HG03066 (cell line): Measurements from ENCODE around the gene CATSPER4.
"Not testable (repeated sequence)": the region's sequence is repeated elsewhere in the genome, so short reads cannot be mapped to it uniquely, and the experiment has no call there.

Experiments
- ATAC-seq: cut with Tn5 transposase; IDR thresholded peaks from one replicate; pipeline ENCODE4 v1.9.1; 2021; ENCODE audit warnings: low read depth; ENCODE audit not compliant: unreplicated experiment

The CATSPER4 gene

DNA sequence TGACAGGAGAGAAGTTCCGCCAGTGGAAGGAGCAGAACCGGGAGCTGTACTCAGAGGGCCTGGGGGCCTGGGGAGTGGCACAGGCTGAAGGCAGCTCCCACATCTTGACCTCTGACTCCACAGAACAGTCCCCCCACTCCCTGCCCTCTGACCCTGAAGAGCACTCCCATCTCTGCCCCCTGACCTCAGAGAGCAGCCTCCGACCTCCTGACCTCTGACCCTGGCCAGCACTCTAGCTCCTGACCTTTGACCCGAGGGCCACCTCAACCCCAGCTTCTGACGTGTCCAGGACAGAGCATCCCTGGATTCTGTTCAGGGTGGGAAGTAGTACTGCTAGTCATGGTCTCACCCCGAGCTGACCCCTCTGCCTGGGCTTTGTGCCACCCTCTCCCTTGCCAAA is 1.1 kb upstream of the CATSPER4 start:
- ATAC-seq: no peak

DNA sequence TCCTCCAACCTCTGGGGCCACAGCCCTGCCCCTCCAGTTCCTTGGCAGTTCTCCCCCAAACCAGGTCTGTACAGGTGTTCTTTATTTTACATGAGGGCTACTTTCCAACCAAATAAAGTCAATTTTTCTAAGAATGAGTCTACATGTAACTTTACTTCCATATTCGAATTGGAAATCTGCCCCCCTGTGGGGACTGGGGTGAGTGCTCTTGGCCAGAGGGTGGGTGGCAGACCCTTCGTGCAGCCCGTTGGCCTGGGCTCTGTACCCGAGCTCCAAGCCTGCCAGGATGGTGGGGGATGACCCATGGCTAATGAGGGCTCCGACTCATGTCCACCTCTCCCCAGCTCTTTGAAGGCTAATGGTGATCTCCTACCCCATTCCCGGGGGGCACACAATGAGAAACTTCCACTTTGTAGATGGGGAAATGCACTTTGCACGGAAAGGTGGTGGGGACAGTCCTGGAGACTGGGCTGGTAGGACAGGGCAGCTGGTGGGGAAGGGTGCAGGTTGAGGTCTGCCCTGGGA is 589 bp upstream of the CATSPER4 start:
- no peak for ATAC-seq

DNA sequence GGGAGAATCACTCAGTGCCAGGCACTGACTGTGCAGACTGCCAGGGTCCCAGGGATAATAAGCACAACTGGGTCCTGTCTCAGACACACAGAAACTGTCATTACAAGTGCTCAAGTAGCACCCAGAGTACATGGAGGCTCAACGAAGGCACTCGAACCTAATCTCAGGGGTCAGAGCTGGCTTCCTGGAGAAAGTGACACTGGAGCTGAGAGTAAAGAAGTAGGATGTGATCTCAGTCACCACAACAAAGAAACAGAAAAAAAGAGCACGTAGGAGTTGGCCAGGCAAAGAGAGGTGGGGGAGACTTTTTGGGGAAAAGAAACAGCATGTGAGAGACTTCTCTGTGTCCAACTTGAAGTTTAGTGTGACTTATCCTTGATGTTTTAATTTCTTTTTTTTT is 1.3 kb downstream of the CATSPER4 start:
- ATAC-seq: no peak

DNA sequence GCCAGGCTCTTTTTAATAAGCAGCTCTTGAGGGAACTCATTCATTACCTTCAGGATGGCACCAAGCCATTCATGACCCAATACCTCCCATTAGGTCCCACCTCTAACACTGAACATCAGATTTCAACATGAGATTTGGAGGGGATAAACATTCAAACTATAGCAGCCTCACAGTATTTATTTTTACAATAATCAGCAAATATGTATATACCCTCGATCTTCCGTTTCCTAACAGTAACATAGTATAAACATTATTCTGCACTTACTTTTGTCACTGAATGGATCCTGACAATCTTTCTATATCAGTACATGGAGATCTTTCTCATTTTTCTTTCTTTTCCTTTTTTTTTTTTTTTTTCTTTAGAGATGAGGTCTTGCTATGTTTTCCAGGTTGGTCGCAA is 5.4 kb downstream of the CATSPER4 start:
- no peak for ATAC-seq

DNA sequence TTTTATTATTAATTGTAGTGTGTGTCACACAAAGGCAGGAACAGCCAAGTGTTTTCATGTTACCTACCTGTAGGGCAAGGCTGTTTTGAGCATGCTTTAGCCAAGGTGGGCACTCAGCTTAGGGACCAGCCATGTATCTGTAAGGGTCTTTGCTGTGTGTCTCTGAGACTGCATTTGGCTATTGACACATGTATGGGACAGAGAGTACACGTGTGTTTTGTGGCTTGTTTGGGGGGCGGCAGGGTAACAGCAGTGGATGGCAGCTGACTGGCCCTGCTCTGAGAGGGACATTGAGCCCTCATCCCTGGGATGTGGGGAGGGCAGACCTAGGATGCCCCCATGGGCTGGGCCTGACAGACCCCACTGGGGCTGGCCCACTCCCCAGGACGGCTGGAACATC is 6.9 kb downstream of the CATSPER4 start:
- ATAC-seq: no peak

DNA sequence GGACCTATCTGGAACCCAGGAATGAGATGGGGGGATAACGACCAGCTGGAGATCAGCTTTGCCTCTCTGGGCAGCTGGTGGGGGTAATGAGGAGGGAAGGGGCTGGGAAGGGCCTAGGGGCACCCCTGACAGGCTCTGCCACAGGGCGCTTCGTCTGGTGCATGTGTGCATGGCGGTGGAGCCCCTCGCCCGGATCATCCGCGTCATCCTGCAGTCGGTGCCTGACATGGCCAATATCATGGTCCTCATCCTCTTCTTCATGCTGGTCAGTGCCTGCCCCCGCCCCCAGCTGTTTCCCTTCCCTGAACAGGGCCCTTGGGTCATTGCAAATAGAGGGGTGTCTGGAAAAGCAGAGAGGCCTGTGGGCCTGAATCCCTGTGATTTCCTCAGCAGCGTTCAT is 7.4 kb downstream of the CATSPER4 start:
- no peak for ATAC-seq

DNA sequence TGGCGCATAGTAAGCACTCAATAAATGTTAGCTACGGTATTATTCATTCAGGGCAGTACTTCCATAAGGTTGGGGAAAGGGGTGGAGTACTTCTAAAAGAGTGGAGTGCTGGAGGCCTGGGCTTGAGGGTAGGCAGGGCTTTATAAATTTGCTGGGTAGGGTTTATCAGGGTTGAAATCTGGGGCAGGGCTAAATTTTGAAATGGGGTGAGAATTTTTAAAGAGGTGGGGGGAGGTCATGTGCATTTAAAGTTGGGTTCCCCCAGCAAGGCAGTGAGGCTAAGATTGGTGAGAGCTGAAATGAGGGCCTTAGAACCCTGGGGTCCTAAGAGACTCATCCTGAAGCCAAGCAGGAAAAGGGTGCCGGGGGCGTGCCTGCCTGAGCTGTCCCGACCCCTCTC is 10.0 kb downstream of the CATSPER4 start:
- ATAC-seq: no peak

DNA sequence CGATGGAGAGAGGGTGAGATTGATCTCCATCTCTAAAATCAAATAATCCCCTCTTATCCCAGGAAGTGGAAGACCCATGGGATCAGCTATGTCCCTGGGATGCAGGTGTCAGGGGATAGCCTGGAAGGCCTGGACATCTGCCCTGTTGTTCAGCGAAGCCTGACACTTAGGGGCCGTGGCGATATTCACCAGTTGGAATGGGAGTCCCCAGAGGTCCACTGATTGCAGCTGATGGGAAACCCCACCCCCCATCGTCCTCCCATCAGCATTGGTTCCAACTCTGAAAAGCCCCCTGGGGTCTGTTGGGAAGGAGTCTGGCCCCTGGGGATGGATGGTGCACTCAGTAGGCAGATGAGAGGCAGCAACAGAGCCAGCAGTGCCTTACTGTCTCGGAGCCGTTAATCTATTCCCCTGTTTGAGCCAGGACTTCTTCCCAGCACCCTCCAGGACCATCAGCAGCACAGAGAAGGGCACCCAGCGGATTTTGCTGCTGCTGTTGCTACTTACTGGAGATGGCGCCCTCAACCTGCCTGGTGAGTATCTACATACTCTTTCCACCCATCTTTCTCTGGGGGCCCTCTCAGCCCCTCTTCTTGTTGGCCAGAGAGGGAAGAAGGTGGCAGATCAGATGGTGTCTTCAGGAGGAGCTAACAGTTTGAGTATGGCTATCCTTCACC is 13.4 kb downstream of the CATSPER4 start:
- ATAC-seq: no peak

DNA sequence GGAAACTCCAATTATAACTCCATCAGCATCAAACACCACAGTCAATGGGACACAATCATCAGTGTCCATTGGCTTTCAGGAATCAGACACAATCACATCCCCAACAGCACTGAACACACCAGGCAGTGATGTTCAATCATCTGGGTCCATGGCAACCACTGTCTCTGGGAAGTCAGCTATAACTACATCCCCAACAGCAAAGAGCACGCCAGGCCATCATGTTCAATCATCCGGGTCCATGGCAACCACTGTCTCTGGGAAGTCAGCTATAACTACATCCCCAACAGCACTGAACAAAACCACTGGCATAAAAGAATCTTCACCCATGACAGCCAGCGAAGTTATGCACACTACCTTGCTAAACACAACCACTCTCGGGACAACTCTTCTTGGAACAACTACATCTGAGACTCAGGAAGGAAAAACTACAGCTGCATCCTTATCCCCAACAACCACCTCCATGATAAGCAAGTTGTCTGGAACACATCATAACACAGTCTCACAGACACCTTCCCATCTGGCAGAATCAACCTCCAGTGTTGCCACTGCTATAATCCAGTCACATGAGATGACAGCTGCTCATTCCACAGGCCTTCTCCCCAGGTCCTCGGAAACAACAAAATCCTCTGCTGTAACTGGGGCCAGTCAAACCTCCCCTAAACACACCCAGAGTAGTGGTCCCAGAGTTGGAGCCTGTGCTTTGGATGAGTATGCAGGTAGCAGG is 19.9 kb downstream of the CATSPER4 start:
- no peak for ATAC-seq

DNA sequence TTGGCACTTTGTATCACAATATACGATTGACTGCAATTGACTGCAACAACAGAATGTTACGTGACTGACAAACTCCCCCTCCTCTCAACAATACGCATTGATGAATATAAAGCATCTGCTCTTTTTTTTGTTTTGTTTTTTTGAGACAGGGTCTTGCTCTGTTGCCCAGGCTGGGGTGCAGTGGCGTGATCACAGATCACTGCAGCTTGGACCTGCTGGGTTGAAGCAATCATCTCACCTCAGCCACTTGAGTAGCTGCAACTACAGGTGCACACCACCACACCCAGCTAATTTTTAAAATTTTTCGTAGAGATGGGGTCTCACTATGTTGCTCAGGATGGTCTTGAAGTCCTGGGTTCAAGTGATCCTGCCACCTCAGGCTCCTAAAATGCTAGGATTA is 22.3 kb downstream of the CATSPER4 start:
- ATAC-seq: no peak

DNA sequence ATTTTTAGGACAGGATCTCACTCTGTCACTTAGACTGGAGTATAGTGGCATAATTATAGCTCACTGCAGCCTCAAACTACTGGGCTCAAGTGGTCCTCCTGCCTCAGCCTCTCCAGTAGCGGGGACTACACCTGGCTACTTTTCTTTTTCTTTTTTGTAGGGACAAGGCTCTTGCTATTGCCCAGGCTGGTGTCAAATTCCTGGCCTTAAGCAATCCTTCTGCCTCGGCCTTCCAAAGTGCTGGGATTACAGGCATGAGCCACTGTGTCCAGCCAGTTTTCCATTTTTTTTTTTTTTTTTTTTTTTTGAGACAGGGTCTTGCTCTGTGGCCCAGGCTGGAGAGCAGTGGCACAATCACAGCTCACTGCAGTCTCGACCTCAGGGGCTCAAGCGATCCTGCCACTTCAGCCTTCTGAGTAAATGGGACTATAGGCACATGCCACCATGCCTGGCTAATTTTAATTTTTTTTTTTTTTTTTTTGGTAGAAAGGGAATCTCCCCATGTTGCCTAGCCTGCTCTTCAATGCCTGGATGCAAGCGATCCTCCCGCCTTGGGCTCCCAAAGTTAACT is 23.0 kb downstream of the CATSPER4 start:
- ATAC-seq: no peak

DNA sequence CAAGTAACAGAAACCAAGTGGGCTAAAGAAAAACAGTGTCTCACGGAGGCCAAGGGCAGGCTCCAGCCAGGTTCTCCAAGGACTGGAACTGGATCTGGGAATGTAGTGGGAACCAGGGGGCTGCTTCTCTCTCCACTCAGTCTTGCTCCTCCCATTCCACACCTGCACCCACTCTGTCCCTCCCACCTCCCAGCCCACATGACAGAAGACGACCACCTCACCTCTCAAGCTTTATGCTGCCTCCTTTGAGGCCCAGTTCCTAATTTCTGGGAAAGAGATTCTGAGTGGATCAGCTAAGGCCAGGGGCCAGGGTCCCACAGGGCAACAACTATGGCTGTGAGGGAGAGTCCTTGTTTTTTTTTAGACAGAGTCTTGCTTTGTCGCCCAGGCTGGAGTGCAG is 24.8 kb downstream of the CATSPER4 start:
- ATAC-seq: no peak

DNA sequence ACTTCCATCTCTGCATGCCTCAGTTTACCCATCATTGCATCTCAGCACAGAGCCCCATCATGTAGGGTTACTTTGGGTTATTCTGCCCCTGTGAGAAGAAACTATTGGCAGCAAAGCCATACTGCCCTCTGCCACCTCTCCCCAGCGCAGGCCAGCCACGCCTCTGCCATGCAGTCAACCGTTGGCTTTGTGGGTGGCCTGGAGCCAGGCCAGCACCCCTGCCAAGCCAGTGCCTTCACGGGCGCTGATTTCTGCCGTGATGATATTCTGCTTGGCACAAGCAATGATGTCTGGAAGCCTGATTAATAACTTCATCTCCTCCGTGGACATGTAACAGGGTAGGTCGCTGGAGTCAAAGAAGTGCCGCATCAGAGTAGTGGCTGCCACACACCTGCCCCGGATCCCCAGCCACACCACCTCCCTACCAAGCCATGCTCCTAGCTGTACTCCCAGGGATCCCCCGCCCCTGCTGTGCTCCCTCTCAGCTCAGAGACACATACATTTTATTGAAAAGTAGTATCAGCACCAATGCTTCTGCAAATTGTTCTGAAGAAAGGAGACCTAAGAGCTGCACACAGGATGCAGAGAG is 28.6 kb downstream of the CATSPER4 start:
- no peak for ATAC-seq

DNA sequence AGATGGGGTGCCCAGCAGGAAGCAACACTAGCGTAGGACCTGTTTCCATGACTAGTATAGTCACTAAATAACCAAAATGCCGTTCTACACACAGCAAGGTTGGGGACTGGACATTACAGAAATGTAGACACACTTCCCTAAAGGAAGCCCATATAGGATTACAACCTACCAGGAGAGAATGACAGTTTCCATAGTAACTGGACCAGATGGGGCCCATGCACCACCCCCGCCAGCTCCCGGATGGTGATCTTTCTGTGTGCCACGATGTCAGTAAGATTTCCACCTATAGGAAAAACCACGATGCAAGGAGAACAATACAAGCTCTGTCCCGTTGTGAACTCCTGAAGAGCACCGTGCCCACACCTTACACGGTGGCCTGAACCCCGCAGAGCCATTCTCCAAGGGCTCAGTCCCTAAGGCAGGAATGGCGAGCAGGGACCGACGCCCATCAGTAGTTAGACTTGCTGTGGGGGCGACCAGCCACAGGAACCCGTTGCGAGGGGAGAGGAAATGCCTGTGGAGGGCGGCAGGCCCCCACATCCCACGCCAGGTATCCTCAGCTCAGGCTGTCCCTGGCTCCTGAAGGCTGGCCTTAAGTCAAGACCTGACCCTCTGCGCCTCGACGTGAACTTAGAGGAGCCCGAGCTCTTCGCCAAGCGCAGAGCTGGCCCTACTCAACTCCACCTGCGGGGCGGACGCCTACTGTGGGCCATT is 30.0 kb downstream of the CATSPER4 start:
- no peak for ATAC-seq

DNA sequence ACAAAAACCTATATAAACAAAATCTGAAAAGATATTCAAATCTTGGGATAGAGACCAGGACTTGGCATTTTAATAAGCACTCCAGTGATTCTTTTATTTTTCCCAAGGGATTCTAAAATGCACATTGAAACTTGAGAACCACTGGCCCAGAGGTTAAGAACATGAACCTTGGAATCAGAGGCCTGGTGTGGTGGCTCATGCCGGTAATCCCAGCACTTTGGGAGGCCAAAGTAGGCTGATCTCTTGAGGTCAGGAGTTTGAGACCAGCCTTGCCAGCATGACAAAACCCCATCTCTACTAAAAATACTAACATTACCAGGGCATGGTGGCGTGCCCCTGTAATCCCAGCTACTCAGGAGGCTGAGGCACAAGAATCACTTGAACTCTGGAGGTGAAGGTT is 30.7 kb downstream of the CATSPER4 start:
- ATAC-seq: no peak

DNA sequence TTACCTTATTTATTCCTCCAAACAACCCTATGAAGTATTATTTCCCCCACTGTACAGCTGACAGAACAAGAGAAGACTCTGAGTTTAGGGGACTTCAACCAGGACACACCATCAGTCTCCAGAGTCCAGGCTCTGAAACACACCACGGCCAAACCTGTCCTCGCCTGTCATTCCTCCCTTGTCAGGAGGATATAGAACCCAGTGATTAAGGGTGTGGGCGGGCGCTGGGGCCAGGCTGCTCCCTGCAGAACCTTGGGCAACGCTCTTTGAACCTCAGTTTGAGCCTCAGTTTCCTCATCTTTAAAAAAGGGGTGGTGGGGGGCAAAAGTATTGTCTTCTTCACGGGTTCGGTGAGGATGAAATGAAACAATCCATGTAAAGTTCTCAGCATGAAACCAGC is 34.2 kb downstream of the CATSPER4 start:
- no peak for ATAC-seq

DNA sequence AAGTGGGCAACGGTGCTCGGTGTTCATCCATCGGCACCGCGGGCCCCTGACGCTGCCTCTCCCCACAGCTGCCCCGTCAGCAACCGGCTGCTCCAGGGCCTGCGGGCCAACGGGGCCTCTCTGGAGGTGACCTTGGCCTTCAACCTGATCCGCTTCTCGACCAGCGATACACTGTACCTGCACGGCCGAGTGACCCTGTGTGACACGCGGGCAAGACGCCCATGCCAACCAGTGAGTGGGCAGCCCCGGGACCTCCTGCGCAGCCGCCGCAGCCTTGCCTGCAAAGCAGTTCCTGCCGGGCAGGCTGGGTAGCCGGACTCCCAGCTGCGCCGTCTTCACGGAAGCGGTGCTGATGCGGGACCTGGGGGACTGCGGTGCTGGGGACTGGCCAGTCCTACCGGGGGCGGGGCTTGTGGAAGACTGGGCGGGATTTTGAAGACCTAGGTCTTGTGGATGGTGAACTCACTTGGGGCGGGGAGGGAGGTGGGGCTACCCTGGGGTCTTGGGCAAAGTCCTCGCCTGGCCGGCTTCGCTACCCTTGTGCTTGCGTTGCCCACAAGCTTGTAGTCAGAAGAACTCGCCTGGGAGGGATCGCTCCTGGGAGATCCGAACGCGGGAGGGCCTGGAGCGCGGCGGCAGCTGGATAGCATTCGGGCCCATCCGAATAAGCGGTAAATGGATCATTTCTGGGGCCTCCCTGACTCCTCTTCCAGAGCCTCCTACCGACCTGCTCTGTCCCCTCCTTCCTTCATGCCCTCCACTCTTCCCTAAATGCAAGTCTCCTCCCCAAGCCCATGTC is 34.8 kb downstream of the CATSPER4 start:
- ATAC-seq: no peak

DNA sequence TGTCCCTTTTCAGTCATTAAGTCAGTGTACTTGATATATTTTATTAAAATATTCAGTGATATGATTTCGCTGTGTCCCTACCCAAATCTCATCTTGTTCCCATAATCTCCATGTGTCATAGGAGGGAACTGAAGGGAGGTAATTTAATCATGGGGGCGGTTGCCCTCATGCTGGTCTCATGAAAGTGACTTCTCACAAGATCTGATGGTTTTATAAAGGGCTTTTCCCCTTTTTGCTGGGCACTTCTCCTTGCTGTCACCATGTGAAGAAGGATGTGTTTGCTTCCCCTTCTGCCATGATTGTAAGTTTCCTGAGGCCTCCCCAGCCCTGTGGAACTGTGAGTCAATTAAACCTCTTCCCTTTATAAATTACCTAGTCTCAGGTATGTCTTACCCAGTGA is 40.3 kb downstream of the CATSPER4 start:
- ATAC-seq: not testable (repeated sequence)

DNA sequence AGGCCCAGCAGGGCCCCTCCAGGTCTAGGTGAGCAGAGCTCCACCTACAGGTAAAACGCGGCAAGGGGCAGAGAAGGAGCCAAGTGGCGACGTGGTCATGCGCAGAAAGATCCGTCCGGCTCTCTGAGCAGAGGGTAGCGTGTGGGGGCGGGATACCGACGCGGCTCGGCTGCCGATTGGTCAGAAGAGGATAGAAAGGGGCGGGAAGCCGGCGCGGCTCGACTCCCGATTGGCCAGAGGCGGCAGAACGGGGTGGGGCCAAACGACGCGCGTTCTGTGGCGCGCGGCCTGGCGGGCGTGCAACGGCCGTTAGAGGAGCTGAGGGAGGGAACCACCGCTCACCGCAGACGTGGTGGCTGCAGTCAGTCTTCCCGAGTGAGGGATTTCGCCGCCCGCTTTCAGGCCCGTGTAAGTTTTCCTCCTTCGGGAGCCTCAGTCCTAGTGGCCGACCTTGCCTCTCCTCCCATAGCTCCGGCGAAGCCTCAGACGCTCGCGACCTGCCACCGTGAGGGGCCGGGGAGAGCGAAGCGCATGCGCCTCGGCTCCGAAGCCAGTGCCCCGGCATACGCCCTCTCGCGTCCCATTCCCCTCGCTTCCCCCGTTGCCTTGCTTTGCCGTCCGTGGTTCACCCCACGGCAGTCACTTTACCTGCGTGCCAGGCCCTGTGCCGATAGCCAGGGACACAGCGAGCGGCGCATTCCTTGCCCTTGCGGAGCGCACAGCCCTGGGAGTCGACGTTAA is 43.7 kb downstream of the CATSPER4 start, which contains the start of gene CEP85:
Gene CEP85, plus strand, starts transcription at position 298 of the 741 bp plus-strand sequence. CDS start 5,584 bp downstream, outside the sequence.
- ATAC-seq: peak; percentile 88
